ENCODE measurements around the gene TRIM13. TPM values are rescaled to one million over a fixed set of nuclear protein-coding genes. Genes with fewer than 3 reads are reported as not detected.

Gene TRIM13
- total RNA-seq, 3 donors from 2014 or later (not counting 1 experiment from before 2014, with no cell fraction given), result 18.9 to 22.1 (median 20.6) TPM

GRCh38 chr13:49972709-49973108 lies 24.1 kb upstream of the TRIM13 start:
- Histone ChIP-seq H3K27me3 (ENCODE audit: control insufficient read depth, insufficient read depth, low read length) (no peaks in the 10 kb centered on the region), H3K4me3 (ENCODE audit: low read length) (no peak overlapping the region), H3K36me3 (ENCODE audit: control insufficient read depth, insufficient read depth, low read length) (no peaks in the 10 kb centered on the region), H3K27ac (ENCODE audit: low read length) (no peak overlapping the region), H3K9me3 (ENCODE audit: control insufficient read depth, insufficient read depth, low read length) (no peaks in the 10 kb centered on the region), H3K4me1 (ENCODE audit: control insufficient read depth, insufficient read depth, low read length) (no peaks in the 10 kb centered on the region)
- Mint-ChIP-seq H3K9me3 (no peaks in the 10 kb centered on the region), H3K27me3 (ENCODE audit: low read depth in 2 of 2) (no peaks in the 10 kb centered on the region), H3K27ac (no peak overlapping the region), H3K4me3 (no peak overlapping the region), H3K4me1 (no peaks in the 10 kb centered on the region), H3K36me3 (no peaks in the 10 kb centered on the region)
- intact Hi-C loops (cut with micrococcal nuclease), result no loop called here
- no peak for DNase-seq
- TF ChIP-seq, protein P1, sequence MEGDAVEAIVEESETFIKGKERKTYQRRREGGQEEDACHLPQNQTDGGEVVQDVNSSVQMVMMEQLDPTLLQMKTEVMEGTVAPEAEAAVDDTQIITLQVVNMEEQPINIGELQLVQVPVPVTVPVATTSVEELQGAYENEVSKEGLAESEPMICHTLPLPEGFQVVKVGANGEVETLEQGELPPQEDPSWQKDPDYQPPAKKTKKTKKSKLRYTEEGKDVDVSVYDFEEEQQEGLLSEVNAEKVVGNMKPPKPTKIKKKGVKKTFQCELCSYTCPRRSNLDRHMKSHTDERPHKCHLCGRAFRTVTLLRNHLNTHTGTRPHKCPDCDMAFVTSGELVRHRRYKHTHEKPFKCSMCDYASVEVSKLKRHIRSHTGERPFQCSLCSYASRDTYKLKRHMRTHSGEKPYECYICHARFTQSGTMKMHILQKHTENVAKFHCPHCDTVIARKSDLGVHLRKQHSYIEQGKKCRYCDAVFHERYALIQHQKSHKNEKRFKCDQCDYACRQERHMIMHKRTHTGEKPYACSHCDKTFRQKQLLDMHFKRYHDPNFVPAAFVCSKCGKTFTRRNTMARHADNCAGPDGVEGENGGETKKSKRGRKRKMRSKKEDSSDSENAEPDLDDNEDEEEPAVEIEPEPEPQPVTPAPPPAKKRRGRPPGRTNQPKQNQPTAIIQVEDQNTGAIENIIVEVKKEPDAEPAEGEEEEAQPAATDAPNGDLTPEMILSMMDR (IDR thresholded peaks at IDR 0.05), result no peak
- 92% methylated on average over 2 of the region's 4 CpGs for WGBS (ENCODE audit: insufficient coverage)
- ATAC-seq, result no peak

GRCh38 chr13:49975826-49976225 lies 21.0 kb upstream of the TRIM13 start:
- ATAC-seq (no peak), DNase-seq (no peak)
- H3K4me3 Mint-ChIP-seq, result no peak overlapping the region
- WGBS (ENCODE audit: insufficient coverage), result no CpG with 5 or more reads among the region's 1 CpG
- H3K9me3 ChIP-seq (ENCODE audit: control insufficient read depth, insufficient read depth, low read length), result no peaks in the 10 kb centered on the region
- no peaks in the 10 kb centered on the region for H3K4me1 ChIP-seq (ENCODE audit: control insufficient read depth, insufficient read depth, low read length)
- no peaks in the 10 kb centered on the region for H3K27me3 Mint-ChIP-seq (ENCODE audit: low read depth in 2 of 2)
- H3K36me3 ChIP-seq (ENCODE audit: control insufficient read depth, insufficient read depth, low read length), result no peaks in the 10 kb centered on the region
- no peak overlapping the region for H3K27ac ChIP-seq (ENCODE audit: low read length)
- H3K4me1 Mint-ChIP-seq, result no peaks in the 10 kb centered on the region
- H3K27me3 ChIP-seq (ENCODE audit: control insufficient read depth, insufficient read depth, low read length), result no peaks in the 10 kb centered on the region
- intact Hi-C loops (cut with micrococcal nuclease), result loop anchor here (1.0 kb wide), 4 partner anchors 556 to 1094 kb away; no protein-coding TSS in a partner anchor
- H3K9me3 Mint-ChIP-seq, result no peaks in the 10 kb centered on the region
- TF ChIP-seq, protein P1 (IDR thresholded peaks at IDR 0.05), result no peak
- H3K27ac Mint-ChIP-seq, result no peak overlapping the region
- no peaks in the 10 kb centered on the region for H3K36me3 Mint-ChIP-seq
- H3K4me3 ChIP-seq (ENCODE audit: low read length), result no peak overlapping the region

- Mint-ChIP-seq H3K36me3 (no peaks in the 10 kb centered on the region), H3K27ac (no peak overlapping the region), H3K27me3 (ENCODE audit: low read depth in 2 of 2) (no peaks in the 10 kb centered on the region), H3K4me1 (no peaks in the 10 kb centered on the region), H3K9me3 (no peaks in the 10 kb centered on the region), H3K4me3 (no peak overlapping the region)
- TF ChIP-seq, protein P1 (IDR thresholded peaks at IDR 0.05), result peak; percentile 87
- intact Hi-C loops (cut with micrococcal nuclease), result loop anchor here (1.0 kb wide), 4 partner anchors 556 to 1094 kb away; no protein-coding TSS in a partner anchor
- H3K27ac ChIP-seq (ENCODE audit: low read length), result no peak overlapping the region
- H3K9me3 ChIP-seq (ENCODE audit: control insufficient read depth, insufficient read depth, low read length), result no peaks in the 10 kb centered on the region
- ATAC-seq (peak; percentile 82 to 87 (median 83)), DNase-seq (peak; percentile 69 to 93)
- no peak overlapping the region for H3K4me3 ChIP-seq (ENCODE audit: low read length)
- H3K27me3 ChIP-seq (ENCODE audit: control insufficient read depth, insufficient read depth, low read length), result no peaks in the 10 kb centered on the region
- H3K36me3 ChIP-seq (ENCODE audit: control insufficient read depth, insufficient read depth, low read length), result no peaks in the 10 kb centered on the region
- WGBS (ENCODE audit: insufficient coverage), result 58% methylated on average over 7 of the region's 8 CpGs
- no peaks in the 10 kb centered on the region for H3K4me1 ChIP-seq (ENCODE audit: control insufficient read depth, insufficient read depth, low read length)
Measured at GRCh38 chr13:49976314-49977258, 20.3 kb upstream of the TRIM13 start.
